Measurements from ENCODE around the gene ACAP3. TPM values are rescaled to one million over a fixed set of nuclear protein-coding genes. Genes with fewer than 3 reads are reported as not detected.

The ACAP3 gene, protein sequence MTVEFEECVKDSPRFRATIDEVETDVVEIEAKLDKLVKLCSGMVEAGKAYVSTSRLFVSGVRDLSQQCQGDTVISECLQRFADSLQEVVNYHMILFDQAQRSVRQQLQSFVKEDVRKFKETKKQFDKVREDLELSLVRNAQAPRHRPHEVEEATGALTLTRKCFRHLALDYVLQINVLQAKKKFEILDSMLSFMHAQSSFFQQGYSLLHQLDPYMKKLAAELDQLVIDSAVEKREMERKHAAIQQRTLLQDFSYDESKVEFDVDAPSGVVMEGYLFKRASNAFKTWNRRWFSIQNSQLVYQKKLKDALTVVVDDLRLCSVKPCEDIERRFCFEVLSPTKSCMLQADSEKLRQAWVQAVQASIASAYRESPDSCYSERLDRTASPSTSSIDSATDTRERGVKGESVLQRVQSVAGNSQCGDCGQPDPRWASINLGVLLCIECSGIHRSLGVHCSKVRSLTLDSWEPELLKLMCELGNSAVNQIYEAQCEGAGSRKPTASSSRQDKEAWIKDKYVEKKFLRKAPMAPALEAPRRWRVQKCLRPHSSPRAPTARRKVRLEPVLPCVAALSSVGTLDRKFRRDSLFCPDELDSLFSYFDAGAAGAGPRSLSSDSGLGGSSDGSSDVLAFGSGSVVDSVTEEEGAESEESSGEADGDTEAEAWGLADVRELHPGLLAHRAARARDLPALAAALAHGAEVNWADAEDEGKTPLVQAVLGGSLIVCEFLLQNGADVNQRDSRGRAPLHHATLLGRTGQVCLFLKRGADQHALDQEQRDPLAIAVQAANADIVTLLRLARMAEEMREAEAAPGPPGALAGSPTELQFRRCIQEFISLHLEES
- 5.8 to 17.5 TPM (median 13.1 TPM) in 5 replicates for total RNA-seq (2022; extraction: Qiagen RNA extraction)

GRCh38 chr1:1307923-1308755 lies at the start of gene ACAP3, which contains the start of gene PUSL1:
Gene ACAP3 (minus strand): TSS chr1:1307930. CDS start chr1:1307815, 115 bp downstream.
Gene PUSL1 (plus strand): TSS chr1:1308597. CDS start chr1:1308644, 47 bp downstream.

DNA sequence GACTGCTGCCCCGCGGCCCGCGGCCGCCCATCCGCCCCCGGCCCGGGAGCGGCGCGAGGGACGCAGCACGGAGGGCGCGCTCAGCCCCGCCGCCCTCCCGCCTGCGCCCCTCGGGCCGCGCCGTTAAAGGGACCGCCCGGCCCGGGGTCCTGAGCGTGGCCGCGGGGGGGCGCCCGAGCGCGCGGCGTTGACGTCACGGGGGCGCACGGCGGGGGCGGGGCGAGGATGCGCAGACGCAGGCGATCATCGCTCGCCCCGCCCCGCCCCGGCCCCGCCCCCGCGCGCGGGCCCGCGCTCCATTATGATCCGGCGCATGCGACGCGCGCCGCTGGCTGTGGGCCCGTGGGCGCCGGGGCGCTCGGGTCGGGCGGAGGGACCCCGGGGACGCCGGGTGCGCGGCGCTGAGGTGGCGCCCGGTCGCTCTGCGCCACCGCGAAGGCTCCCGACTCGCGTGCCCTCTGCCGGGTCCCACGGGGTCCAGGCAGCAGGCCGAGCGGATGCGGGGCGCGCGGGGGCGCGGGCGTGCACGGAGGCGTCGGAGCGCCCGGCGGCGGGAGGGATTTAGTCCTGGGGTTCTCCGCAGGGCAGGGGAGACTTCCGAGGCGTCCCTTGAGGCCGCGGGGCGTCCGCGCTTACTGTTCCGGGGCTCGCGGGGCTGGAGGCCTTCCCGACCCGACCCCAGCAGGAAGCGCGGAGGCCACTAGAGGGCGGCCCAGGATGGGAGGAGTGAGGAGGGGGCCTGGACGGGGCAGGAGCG lies 41.7 kb upstream of the ACAP3 start, which contains the start of gene DVL1:
DVL1 (minus strand) TSS at position 163 of the 757 bp plus-strand sequence. CDS start 353 bp downstream, outside the sequence.

DNA sequence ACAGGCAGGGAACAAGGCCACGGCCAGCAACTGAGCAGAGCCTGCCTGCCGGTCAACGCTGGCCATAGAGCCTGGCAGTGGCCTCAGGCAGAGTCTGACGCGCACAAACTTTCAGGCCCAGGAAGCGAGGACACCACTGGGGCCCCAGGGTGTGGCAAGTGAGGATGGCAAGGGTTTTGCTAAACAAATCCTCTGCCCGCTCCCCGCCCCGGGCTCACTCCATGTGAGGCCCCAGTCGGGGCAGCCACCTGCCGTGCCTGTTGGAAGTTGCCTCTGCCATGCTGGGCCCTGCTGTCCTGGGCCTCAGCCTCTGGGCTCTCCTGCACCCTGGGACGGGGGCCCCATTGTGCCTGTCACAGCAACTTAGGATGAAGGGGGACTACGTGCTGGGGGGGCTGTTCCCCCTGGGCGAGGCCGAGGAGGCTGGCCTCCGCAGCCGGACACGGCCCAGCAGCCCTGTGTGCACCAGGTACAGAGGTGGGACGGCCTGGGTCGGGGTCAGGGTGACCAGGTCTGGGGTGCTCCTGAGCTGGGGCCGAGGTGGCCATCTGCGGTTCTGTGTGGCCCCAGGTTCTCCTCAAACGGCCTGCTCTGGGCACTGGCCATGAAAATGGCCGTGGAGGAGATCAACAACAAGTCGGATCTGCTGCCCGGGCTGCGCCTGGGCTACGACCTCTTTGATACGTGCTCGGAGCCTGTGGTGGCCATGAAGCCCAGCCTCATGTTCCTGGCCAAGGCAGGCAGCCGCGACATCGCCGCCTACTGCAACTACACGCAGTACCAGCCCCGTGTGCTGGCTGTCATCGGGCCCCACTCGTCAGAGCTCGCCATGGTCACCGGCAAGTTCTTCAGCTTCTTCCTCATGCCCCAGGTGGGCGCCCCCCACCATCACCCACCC lies 23.6 kb upstream of the ACAP3 start, which contains the start of gene TAS1R3:
TAS1R3 (plus strand) TSS at position 213 of the 898 bp plus-strand sequence; CDS start at position 279, 66 bp downstream.

DNA sequence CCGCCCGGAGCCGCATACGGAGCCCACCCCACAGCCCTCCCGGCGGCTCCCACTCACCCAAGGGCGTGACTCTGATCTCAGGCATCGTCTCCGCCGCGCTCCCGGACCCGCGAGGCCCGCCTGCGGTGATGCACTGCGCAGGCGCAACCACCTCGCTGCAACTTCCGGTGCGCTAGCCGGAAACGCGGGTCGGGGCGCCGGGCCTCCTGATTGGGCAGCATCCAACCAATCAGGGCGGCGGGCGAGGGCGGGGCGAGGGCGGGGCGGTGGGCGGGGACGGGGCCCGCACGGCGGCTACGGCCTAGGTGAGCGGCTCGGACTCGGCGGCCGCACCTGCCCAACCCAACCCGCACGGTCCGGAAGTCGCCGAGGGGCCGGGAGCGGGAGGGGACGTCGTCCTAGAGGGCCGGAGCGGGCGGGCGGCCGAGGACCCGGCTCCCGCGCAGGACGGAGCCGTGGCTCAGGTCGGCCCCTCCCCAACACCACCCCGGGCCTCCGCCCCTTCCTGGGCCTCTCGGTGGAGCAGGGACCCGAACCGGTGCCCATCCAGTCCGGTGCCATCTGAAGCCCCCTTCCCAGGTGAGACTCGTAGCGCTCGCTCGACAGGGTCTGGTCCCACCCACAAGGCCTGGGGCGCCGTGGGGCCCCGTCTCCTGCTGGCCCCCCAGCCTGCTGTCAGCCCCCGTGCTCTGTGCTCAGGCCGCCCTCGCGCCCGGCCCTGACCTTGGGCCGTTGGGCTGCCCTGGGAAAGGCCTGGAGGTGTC lies 17.0 kb upstream of the ACAP3 start, which contains the start of the genes CPTP and INTS11:
CPTP (plus strand) TSS at position 279 of the 764 bp plus-strand sequence. CDS start 2,109 bp downstream, outside the sequence.
INTS11 (minus strand) TSS at position 137 of the 764 bp plus-strand sequence; CDS start at position 85, 52 bp downstream.

GRCh38 chr1:1273512-1274298 lies 34.0 kb downstream of the ACAP3 start, which contains the start of gene UBE2J2:
Gene UBE2J2 (minus strand): TSS chr1:1273854. CDS start chr1:1267992, 5,862 bp downstream.

GRCh38 chr1:1246577-1247340 lies 61.0 kb downstream of the ACAP3 start, which contains the start of gene C1QTNF12:
Gene C1QTNF12 (minus strand): TSS chr1:1246722. CDS start chr1:1246690, 32 bp downstream.

Other genes with a start within 250 kb of the ACAP3 start
- 0.13 to 0.20 TPM (median 0.18 TPM) in 5 replicates for gene RNF223, start 233.6 kb downstream of the ACAP3 start, total RNA-seq (2022; extraction: Qiagen RNA extraction)
- 8.5 to 13.5 TPM (median 12.3 TPM) in 5 replicates for gene C1orf159, start 191.8 kb downstream of the ACAP3 start, total RNA-seq (2022; extraction: Qiagen RNA extraction)
- 0.03 TPM in 1 of 5 replicates, not detected in the others for gene TTLL10, start 134.1 kb downstream of the ACAP3 start, total RNA-seq (2022; extraction: Qiagen RNA extraction)
- gene TNFRSF18, start 101.3 kb downstream of the ACAP3 start, total RNA-seq (2022; extraction: Qiagen RNA extraction) = 0.07 TPM in 1 of 5 replicates, not detected in the others
- gene TNFRSF4, start 93.8 kb downstream of the ACAP3 start, total RNA-seq (2022; extraction: Qiagen RNA extraction) = 0.06 to 0.15 TPM (median 0.10 TPM) in 4 of 5 replicates, not detected in the other
- gene SDF4, start 75.9 kb downstream of the ACAP3 start, total RNA-seq (2022; extraction: Qiagen RNA extraction) = 92.5 to 135 TPM (median 132 TPM) in 5 replicates
- gene B3GALT6, start 75.7 kb downstream of the ACAP3 start, total RNA-seq (2022; extraction: Qiagen RNA extraction) = 10.7 to 17.9 TPM (median 16.5 TPM) in 5 replicates
- 0.70 to 2.4 TPM (median 1.5 TPM) in 5 replicates for gene C1QTNF12, start 61.2 kb downstream of the ACAP3 start, total RNA-seq (2022; extraction: Qiagen RNA extraction)
- gene UBE2J2, start 34.1 kb downstream of the ACAP3 start, total RNA-seq (2022; extraction: Qiagen RNA extraction) = 37.3 to 49.1 TPM (median 46.4 TPM) in 5 replicates
- gene SCNN1D, start 27.5 kb downstream of the ACAP3 start, total RNA-seq (2022; extraction: Qiagen RNA extraction) = 0.89 to 1.4 TPM (median 1.1 TPM) in 5 replicates
- 12.1 to 23.7 TPM (median 21.1 TPM) in 5 replicates for gene PUSL1, start 667 bp upstream of the ACAP3 start, total RNA-seq (2022; extraction: Qiagen RNA extraction)
- 45.7 to 59.9 TPM (median 58.4 TPM) in 5 replicates for gene INTS11, start 16.7 kb upstream of the ACAP3 start, total RNA-seq (2022; extraction: Qiagen RNA extraction)
- 16.0 to 25.5 TPM (median 24.1 TPM) in 5 replicates for gene CPTP, start 16.9 kb upstream of the ACAP3 start, total RNA-seq (2022; extraction: Qiagen RNA extraction)
- gene TAS1R3, start 23.4 kb upstream of the ACAP3 start, total RNA-seq (2022; extraction: Qiagen RNA extraction) = 0.12 to 0.21 TPM (median 0.17 TPM) in 5 replicates
- gene DVL1, start 41.5 kb upstream of the ACAP3 start, total RNA-seq (2022; extraction: Qiagen RNA extraction) = 35.7 to 69.6 TPM (median 67.1 TPM) in 5 replicates
- 0.07 to 0.29 TPM (median 0.12 TPM) in 4 of 5 replicates, not detected in the other for gene MXRA8, start 50.6 kb upstream of the ACAP3 start, total RNA-seq (2022; extraction: Qiagen RNA extraction)
- gene AURKAIP1, start 67.3 kb upstream of the ACAP3 start, total RNA-seq (2022; extraction: Qiagen RNA extraction) = 116 to 165 TPM (median 153 TPM) in 5 replicates
- gene CCNL2, start 91.4 kb upstream of the ACAP3 start, total RNA-seq (2022; extraction: Qiagen RNA extraction) = 29.8 to 55.4 TPM (median 47.5 TPM) in 5 replicates
- 122 to 160 TPM (median 123 TPM) in 5 replicates for gene MRPL20, start 99.4 kb upstream of the ACAP3 start, total RNA-seq (2022; extraction: Qiagen RNA extraction)
- gene ANKRD65, start 113.3 kb upstream of the ACAP3 start, total RNA-seq (2022; extraction: Qiagen RNA extraction) = 0.05 TPM in 1 of 5 replicates, not detected in the others
- 4.2 to 13.3 TPM (median 12.5 TPM) in 5 replicates for gene VWA1, start 127.8 kb upstream of the ACAP3 start, total RNA-seq (2022; extraction: Qiagen RNA extraction)
- gene ATAD3C, start 141.8 kb upstream of the ACAP3 start, total RNA-seq (2022; extraction: Qiagen RNA extraction) = not detected in 5 replicates
- gene ATAD3B, start 163.8 kb upstream of the ACAP3 start, total RNA-seq (2022; extraction: Qiagen RNA extraction) = 1.7 to 3.2 TPM (median 2.8 TPM) in 5 replicates
- gene ATAD3A, start 204.2 kb upstream of the ACAP3 start, total RNA-seq (2022; extraction: Qiagen RNA extraction) = 25.4 to 40.1 TPM (median 36.8 TPM) in 5 replicates
- 0.20 to 0.52 TPM (median 0.37 TPM) in 5 replicates for gene TMEM240, start 232.7 kb upstream of the ACAP3 start, total RNA-seq (2022; extraction: Qiagen RNA extraction)

Data from A549 treated with dexamethasone at 1 μM for 4 hours (cell line).